SH-SY5Y (cell line): ENCODE measurements around the gene SYT15.

Experiments used
- GATA2 ChIP-seq: IDR thresholded peaks from 2 replicates; pipeline ENCODE4 v1.6.1; 2011; ENCODE audit warnings: mild to moderate bottlenecking, low read depth, low read length
- GATA3 ChIP-seq: IDR thresholded peaks from 2 replicates; pipeline ENCODE4 v1.6.1; 2011; ENCODE audit warnings: low read depth, mild to moderate bottlenecking, low read length, moderate library complexity

- TF ChIP-seq GATA2, result no peak
- no peak for TF ChIP-seq GATA3
Observed at GRCh38 chr10:46555366-46555712, 23.6 kb upstream of the SYT15 start.
